GM15510 (cell line): ENCODE measurements around the gene LTN1.

Experiments
- POLR2A ChIP-seq: IDR thresholded peaks from 3 replicates; pipeline ENCODE4 v1.6.1; 2011; ENCODE audit warnings: borderline replicate concordance; ENCODE audit not compliant: insufficient read length; ENCODE audit errors: extremely low read depth

LTN1 gene, protein sequence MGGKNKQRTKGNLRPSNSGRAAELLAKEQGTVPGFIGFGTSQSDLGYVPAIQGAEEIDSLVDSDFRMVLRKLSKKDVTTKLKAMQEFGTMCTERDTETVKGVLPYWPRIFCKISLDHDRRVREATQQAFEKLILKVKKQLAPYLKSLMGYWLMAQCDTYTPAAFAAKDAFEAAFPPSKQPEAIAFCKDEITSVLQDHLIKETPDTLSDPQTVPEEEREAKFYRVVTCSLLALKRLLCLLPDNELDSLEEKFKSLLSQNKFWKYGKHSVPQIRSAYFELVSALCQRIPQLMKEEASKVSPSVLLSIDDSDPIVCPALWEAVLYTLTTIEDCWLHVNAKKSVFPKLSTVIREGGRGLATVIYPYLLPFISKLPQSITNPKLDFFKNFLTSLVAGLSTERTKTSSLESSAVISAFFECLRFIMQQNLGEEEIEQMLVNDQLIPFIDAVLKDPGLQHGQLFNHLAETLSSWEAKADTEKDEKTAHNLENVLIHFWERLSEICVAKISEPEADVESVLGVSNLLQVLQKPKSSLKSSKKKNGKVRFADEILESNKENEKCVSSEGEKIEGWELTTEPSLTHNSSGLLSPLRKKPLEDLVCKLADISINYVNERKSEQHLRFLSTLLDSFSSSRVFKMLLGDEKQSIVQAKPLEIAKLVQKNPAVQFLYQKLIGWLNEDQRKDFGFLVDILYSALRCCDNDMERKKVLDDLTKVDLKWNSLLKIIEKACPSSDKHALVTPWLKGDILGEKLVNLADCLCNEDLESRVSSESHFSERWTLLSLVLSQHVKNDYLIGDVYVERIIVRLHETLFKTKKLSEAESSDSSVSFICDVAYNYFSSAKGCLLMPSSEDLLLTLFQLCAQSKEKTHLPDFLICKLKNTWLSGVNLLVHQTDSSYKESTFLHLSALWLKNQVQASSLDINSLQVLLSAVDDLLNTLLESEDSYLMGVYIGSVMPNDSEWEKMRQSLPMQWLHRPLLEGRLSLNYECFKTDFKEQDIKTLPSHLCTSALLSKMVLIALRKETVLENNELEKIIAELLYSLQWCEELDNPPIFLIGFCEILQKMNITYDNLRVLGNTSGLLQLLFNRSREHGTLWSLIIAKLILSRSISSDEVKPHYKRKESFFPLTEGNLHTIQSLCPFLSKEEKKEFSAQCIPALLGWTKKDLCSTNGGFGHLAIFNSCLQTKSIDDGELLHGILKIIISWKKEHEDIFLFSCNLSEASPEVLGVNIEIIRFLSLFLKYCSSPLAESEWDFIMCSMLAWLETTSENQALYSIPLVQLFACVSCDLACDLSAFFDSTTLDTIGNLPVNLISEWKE (N-terminal part only)

DNA sequence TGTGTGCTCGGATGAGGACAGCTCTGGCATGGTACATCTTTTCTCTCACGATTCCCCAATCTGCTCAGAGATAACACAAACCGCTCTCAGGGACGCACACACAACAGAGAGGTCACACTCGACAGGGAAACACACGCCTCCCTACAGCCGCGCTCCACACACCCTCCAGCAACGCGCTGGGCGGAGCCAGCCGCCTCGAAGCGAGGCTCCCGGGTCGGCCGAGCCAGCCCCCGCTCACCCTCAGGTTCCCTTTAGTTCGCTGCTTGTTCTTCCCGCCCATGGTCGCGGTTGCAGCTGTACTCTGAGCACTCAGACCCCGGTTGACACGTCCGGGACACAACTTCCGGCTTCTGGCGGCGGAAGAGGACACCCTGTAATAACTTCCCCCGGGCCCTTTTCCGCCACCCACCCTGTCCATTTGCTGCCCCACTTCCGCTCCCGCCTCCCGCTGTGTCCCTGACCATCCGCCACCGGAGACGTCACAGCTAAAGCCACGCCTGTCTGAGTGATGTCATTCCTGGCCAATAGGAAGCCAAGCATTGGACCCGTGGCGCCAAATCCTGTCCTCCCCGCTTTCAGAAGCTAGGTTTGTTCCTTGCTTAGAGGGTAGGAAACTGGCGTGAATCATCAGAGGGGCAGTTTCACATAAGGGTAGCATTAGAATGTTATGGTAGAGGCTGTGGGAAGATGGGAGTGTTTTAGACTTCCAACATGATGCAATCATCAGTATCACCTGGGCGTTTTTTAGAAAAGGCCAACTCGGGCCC lies at the start of gene LTN1:
Gene LTN1 (minus strand): TSS at position 352 of the 767 bp plus-strand sequence. CDS start 72 bp downstream, at position 280.
- TF ChIP-seq POLR2A = peak; percentile 77

GRCh38 chr21:29034678-29035077 lies 42.0 kb upstream of the LTN1 start:
- no peak for TF ChIP-seq POLR2A

GRCh38 chr21:29033871-29034270 lies 41.2 kb upstream of the LTN1 start:
- TF ChIP-seq POLR2A = no peak

DNA sequence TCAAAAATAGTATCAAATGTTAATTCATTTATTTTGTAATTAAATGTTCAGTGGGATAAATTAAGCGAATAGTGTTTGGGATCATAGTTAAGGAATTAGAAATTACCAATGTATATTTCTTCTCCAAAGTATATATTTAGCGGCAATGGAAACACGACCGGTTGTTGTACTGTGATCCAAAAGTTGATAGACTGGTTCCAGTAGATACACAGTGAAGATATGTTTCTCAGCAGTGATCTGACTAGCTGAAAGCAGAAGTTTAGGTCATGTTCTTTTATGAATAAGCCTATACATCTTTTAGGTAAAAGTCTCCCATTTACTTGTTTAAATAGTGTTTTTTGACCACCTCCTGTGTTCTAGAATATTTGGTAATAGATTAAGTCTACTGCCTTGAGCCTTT lies 40.6 kb upstream of the LTN1 start:
- no peak for TF ChIP-seq POLR2A

- no peak for TF ChIP-seq POLR2A
Measured at GRCh38 chr21:29030909-29031308, 38.2 kb upstream of the LTN1 start.

- TF ChIP-seq POLR2A = no peak
Measured at GRCh38 chr21:29029524-29029923, 36.8 kb upstream of the LTN1 start.

DNA sequence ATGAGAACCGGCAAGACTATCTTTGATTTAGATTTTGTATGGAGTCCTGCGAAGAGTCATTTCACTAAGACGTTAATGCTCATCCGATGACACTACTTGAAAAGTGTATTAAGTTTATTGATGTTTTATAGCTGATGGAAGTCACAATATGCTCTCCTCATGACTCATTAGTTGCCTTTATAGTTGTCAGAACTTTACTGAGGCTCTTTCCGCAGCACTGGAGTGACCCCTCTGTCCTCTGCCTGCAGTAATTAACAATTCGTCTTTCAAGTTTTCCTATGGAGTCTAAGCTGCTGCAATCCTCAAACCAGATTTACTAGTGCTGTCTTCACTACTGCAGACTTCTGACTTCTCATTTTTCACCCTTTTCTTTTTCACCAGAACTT lies 32.6 kb upstream of the LTN1 start:
- no peak for TF ChIP-seq POLR2A

DNA sequence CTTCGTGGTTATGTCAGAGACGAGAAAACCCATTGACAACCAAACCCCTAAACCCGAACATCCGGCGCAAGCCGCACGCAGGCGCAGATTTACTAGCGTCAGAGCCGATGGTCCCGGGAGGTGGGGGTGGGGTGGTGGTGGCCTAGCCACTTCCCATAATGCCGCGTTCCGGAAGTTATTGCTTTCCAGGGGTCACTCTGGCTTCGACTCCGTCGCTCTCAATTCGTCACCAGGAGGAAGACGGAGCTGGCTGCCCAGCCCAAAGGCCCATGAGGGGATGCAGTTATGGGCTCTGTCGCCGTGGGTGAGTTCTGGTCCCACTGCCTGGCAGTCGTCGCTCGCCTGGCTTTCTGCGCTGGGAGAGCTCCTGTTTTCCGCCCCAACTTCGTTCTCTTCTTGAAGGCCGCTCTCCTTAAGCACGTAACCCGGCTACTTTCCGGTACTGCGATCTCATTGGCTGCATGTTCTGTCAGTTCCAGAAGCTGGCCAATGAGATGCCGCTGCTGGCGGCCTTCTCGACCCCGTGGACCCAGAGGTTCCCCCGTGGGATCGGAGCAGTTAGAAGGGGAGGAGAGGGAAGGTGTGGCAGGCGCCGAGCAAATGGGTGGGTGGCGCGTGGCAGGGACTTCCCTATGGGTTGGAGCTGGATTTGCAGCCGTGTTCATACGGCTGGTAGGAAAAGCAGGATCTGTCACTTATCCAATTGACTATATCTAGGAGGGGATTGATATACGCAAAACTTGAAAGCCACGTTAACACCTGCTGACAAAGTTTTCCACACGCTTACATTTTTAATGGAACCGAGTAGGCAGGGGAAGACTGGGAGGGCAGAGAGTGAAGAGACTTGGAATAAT lies 32.0 kb upstream of the LTN1 start, which contains the start of gene USP16:
Gene USP16 (plus strand): TSS at position 195 of the 854 bp plus-strand sequence. CDS start 3,246 bp downstream, outside the sequence.
- TF ChIP-seq POLR2A = peak; percentile 84

DNA sequence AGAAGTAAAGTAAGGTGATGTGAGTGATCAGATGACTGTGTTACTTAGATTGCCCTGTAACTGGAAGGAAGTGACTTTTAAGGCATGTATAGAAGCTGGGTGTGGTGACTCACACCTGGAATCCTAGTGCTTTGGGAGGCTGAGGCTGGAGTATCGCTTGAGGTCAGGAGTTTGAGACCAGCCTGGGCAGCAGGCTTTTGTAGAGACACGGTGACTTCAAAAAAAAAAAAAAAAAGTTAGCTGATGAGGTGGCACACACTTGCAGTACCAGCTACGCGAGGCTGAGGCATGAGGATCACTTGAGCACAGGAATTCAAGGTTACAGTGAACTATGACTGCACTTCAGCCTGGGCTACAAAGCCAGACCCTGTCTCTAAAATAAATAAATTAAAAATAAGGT lies 29.5 kb upstream of the LTN1 start:
- no peak for TF ChIP-seq POLR2A

DNA sequence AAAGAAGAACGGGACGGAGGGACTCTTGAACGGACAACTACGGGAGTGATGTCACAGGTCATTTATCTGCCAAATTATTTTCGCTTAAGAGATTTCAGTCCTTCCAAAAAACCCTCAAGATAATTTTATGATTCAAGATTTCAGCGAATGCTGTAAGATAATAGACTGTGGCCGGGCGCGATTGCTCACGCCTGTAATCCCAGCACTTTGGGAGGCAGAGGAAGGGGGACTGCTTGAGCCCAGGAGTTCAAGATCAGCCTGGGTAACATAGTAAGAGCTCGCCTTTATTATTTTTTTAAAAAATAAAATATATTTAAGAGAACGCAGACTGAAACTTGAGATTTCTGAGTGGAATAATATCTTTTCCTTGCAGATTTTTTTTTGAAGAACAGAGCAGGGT lies 25.9 kb upstream of the LTN1 start:
- no peak for TF ChIP-seq POLR2A

- TF ChIP-seq POLR2A = no peak
Measured at GRCh38 chr21:29017639-29018237, 25.1 kb upstream of the LTN1 start.

DNA sequence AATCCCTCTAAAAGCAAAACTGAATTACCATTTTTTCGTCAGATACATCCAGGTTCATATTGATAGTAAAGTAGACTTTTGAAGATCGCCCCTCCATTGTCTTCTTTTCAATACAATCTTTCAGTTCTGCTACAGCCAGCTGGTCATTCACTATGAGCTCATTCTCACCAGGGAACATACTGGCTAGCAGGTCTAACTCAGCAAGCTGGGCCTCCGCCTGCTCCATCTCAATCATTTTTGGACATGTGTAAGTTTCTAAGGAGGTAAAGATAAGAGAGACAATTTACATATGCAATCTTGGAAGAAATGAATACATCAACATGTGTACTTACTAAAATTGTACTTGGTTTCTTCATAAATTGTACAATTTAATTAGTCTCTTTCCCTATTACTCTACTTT lies 15.7 kb upstream of the LTN1 start:
- TF ChIP-seq POLR2A = no peak

DNA sequence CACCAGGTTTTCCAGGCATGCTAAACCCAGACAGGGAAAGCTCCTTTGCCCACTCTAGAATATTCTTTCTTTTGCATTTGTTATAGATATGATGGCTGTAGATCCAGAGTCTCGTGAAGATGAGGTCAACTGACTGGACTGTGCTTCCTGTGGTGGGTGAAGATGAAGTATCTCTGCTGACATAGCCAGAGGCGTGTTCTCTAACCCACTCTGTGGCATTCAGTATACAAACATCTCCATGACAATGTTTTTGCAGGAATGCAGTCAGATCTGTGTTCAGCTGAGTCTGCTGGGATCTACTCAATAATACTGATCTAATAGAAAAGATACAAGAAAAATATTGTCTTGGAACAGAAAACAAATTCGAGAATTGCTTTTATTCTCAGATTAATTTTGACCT lies 15.1 kb upstream of the LTN1 start:
- no peak for TF ChIP-seq POLR2A
